Erythroblast (primary cell): ENCODE results near the gene GPR31.

Experiments
- GATA1 ChIP-seq: IDR thresholded peaks from 2 replicates; pipeline ENCODE4 v1.6.1; 2011; ENCODE audit warnings: low read depth, mild to moderate bottlenecking, control low read depth, low read length, moderate library complexity
- POLR2A ChIP-seq: IDR thresholded peaks from 2 replicates; pipeline ENCODE4 v1.6.1; 2011; ENCODE audit warnings: mild to moderate bottlenecking, low read length

- TF ChIP-seq POLR2A (no peak), GATA1 (no peak)
These were observed 366 bp downstream of the GPR31 start for GRCh38 chr6:167157414-167157813.
